Right lobe of liver (tissue), 6 donors: ENCODE results near the gene NCR2. TPM values are rescaled to one million over a fixed set of nuclear protein-coding genes. Genes with fewer than 3 reads are reported as not detected.

Source experiments
- ATAC-seq, 4 donors: fragments of 200-7000 bp; cut with Tn5 transposase; one replicate each; pipeline ENCODE4 v1.9.1; 2020; ENCODE audit warnings: mild to moderate bottlenecking in 4 of 4, moderate library complexity in 4 of 4
- DNase-seq, 3 donors: peaks; one replicate each; pipeline ENCODE4 v3.0.0-alpha.2; 2020
- H3K27ac ChIP-seq, 3 donors: fragments of 200-600 bp; one replicate each; pipeline ENCODE4 v1.8.0; 2022
- H3K27me3 ChIP-seq, 2 donors: fragments of 200-600 bp; one replicate each; pipeline ENCODE4 v1.8.0; 2022
- H3K36me3 ChIP-seq, 4 donors: fragments of 200-600 bp; sonication (generic) in 1 of 4; one replicate each; pipeline versions ENCODE4 v1.5.1 to v1.8.0; 2017 to 2022; ENCODE audit warnings: control low read depth in 1 of 4
- H3K4me1 ChIP-seq, 4 donors: fragments of 200-600 bp; sonication (generic) in 1 of 4; one replicate each; pipeline versions ENCODE4 v1.5.1 to v1.8.0; 2017 to 2022; ENCODE audit warnings: control low read depth in 1 of 4
- H3K4me3 ChIP-seq, 3 donors: fragments of 200-600 bp; one replicate each; pipeline ENCODE4 v1.8.0; 2022
- H3K9me3 ChIP-seq, 4 donors: fragments of 200-600 bp; sonication (generic) in 1 of 4; one replicate each; pipeline versions ENCODE4 v1.5.1 to v1.8.0; 2017 to 2022; ENCODE audit warnings: control low read depth in 1 of 4
- POLR2A ChIP-seq: fragments of 450-650 bp; IDR thresholded peaks from one replicate; pipeline ENCODE4 v1.6.1; 2017; ENCODE audit warnings: antibody characterized with exemption, mild to moderate bottlenecking
- WGBS: methylation state at CpG from one replicate; pipeline ENCODE4 v1.1.6; 2018; ENCODE audit warnings: low coverage, low lambda C conversion rate; ENCODE audit not compliant: insufficient coverage; ENCODE audit errors: missing lambda C conversion rate; 5-methylcytosine and 5-hydroxymethylcytosine counted together
- intact Hi-C, 2 donors: fragments of 100-400 bp; cut with DNase I; formaldehyde crosslinking; loops; one replicate each; pipeline versions ENCODE4 v1.11.2 to v1.14.1; 2022
- total RNA-seq, 6 experiments: library from RNA; depleted of rRNA in 2 of 6; stranded (reverse); fragments of >200 nt in 2 of 6; fragmentation: NEBNext Ultra II Directional in 3 of 6; extraction: Animal tissue kit (Norgen Biotek cat#: 25700) in 3 of 6; gene quantifications; one replicate each; pipeline versions ENCODE4 v1.1.0 to v1.2.4, GENCODE V29; 2016 to 2023
- TF ChIP-seq, protein P1 (sequence below), 4 donors: fragments of 200-600 bp in 3 of 4; fragments of 450-650 bp in 1 of 4; IDR thresholded peaks; one replicate each; pipeline versions ENCODE4 v1.5.1 to v1.8.0; 2016 to 2022; ENCODE audit warnings: antibody characterized with exemption in 4 of 4, mild to moderate bottlenecking in 2 of 4
- donor health status: DM: no; HTN: yes; CAD: no.
- donor health status: DM: no; HTN: no; CAD: no.
- donor health status: DM: no; HTN: no; CAD: no.
- donor health status: DM: no; HTN: yes; CAD: no.
- donor health status: DM: no; HTN: yes; CAD: no.

Gene NCR2
- total RNA-seq, 6 experiments from 2014 or later = not detected

DNA sequence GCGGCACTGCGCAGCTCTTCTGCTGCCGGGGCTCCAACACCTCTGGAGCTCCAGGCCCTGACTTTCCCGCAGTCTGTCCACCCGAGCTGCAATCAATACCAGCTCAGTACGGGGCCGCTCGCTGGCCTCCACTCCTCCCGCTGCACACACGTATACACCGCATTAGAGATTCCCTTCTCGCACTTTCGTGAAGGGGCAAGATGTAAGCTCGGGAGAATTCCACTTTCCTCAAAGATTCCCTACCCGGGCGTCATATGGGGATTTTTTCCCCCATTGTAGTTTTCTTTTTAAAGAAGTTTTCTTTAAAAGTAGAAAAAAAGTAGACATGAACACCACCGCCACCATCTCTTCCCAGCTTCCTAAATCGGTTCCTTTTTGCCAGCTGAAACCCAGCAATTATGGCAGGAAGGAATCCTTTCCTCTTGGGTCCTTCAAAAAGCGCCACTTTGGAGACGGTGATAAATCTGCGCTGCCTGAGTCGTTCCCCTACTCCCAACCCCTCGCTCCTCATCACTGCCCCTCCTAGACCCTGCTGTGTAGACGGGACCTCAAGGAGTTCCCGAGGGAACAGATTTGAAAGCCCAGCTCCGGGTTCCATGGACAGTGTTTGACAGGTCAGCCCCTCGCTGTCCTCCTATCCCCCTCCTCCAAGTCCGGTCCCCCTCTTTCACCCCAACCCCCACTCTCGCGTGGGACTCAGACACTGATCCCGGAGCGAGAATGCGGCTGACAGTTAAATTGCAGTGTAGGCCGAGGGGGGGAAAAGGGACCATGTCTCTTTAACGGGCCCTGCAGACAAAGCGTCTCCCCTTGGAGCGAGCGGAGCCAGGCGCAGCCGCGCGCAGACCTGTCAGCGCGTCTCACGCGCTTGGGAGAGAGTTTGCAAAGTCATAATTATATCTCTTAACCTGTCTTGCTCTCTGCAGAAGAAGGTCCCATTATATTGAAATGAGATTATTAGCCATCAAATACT is 39.5 kb downstream of the NCR2 start:
- Histone ChIP-seq H3K27me3 (peaks cover 0 to 39% of the 10 kb centered on the region in 2 donors), H3K9me3 (no peaks in the 10 kb centered on the region), H3K36me3 (no peaks in the 10 kb centered on the region), H3K4me1 (peaks cover 0 to 23% (median 0%) of the 10 kb centered on the region in 4 donors), H3K4me3 (no peak overlapping the region), H3K27ac (no peak overlapping the region)
- ATAC-seq (no peak), DNase-seq (no peak)
- no peak for TF ChIP-seq POLR2A
- TF ChIP-seq, protein P1, sequence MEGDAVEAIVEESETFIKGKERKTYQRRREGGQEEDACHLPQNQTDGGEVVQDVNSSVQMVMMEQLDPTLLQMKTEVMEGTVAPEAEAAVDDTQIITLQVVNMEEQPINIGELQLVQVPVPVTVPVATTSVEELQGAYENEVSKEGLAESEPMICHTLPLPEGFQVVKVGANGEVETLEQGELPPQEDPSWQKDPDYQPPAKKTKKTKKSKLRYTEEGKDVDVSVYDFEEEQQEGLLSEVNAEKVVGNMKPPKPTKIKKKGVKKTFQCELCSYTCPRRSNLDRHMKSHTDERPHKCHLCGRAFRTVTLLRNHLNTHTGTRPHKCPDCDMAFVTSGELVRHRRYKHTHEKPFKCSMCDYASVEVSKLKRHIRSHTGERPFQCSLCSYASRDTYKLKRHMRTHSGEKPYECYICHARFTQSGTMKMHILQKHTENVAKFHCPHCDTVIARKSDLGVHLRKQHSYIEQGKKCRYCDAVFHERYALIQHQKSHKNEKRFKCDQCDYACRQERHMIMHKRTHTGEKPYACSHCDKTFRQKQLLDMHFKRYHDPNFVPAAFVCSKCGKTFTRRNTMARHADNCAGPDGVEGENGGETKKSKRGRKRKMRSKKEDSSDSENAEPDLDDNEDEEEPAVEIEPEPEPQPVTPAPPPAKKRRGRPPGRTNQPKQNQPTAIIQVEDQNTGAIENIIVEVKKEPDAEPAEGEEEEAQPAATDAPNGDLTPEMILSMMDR (IDR thresholded peaks at IDR 0.05) = no peak
- WGBS = 8% methylated on average over 45 of the region's 46 CpGs
- intact Hi-C loops = loop anchor here in 1 of 2 donors (5.0 to 10.0 kb wide), 2 partner anchors 217 to 300 kb away; no protein-coding TSS in a partner anchor

DNA sequence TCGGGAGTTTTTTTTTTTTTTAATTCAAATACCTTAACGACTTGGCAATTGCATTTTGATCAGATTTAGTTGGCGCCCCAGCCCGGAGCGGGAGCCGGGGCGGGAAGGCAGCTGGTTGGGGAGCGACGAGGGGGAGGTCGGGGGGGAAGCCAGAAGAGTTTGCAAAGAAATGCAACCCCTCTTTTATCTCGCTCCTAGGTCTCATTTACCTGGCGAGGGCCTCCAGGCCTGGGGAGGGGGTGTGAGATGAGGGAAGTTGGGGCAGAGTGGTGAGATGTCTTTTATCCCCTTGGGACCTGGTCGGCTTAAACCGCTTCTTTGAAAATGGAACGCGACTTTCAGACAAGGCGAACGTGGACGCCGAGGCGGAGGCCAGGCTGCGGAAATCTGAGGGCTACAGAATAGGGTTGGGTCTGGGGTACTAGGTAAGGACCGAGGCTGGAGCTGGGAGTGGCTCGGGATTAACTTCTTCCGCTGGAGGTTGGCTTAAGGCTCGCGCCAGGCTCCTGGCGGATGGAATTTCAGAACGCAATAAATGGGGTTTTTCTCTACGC is 40.3 kb downstream of the NCR2 start:
- 18% methylated on average over 27 of the region's 30 CpGs for WGBS
- ATAC-seq (no peak), DNase-seq (no peak)
- no peak overlapping the region for H3K27ac ChIP-seq
- H3K36me3 ChIP-seq = no peaks in the 10 kb centered on the region
- H3K4me3 ChIP-seq = no peak overlapping the region
- peaks cover 0 to 23% (median 0%) of the 10 kb centered on the region in 4 donors for H3K4me1 ChIP-seq
- TF ChIP-seq, protein P1 (IDR thresholded peaks at IDR 0.05) = no peak
- no peak for TF ChIP-seq POLR2A
- no peaks in the 10 kb centered on the region for H3K9me3 ChIP-seq
- intact Hi-C loops = loop anchor here in 1 of 2 donors (10.0 kb wide), 1 partner anchor 299 kb away; no protein-coding TSS in a partner anchor
- H3K27me3 ChIP-seq = peaks cover 0 to 39% of the 10 kb centered on the region in 2 donors

DNA sequence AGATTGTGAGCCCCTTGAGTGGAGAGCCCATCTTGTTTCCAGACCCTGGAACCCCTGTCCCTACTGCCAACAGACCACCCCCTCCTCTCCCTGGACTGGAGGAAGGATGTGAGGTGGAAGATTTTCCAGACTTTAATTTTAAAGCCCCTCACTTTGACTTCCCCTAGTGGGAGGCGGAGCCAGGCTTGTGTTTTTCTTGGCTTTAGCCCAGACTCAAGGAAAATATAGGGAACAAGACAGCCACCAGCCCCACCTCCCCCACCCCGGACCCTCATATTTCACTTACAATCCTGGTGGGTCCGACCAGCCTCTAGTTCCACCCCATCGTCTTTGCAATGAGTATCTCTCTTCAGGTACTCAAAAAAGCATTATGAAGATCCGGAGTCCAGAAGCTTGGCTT is 40.8 kb downstream of the NCR2 start:
- intact Hi-C loops = loop anchor here in 1 of 2 donors (10.0 kb wide), 1 partner anchor 299 kb away; no protein-coding TSS in a partner anchor
- Histone ChIP-seq H3K9me3 (no peaks in the 10 kb centered on the region), H3K27ac (no peak overlapping the region), H3K27me3 (peaks cover 0 to 39% of the 10 kb centered on the region in 2 donors), H3K4me3 (no peak overlapping the region), H3K36me3 (no peaks in the 10 kb centered on the region), H3K4me1 (peaks cover 0 to 23% (median 0%) of the 10 kb centered on the region in 4 donors)
- 42% methylated on average over 5 of the region's 5 CpGs for whole genome bisulfite sequencing
- TF ChIP-seq, protein P1 (IDR thresholded peaks at IDR 0.05) = no peak
- no peak for TF ChIP-seq POLR2A
- DNase-seq (no peak), ATAC-seq (no peak)

DNA sequence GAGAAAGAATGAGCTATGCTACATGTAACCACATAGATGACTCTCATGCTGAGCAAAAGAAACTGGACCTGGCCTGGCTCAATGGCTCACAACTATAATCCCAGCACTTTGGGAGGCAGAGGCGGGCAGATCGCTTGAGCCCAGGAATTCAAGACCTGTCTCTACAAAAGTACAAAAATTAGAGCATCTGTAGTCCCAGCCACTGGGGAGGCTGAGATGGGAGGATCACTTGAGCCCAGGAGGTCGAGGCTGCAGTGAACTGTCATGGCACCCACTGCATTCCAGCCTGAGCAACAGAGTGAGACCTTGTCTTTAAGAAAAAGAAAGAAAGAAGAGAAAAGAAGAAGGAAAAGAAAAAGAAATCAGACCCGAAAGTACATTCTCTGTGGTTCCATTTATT is 41.7 kb downstream of the NCR2 start:
- intact Hi-C loops = loop anchor here in 1 of 2 donors (10.0 kb wide), 1 partner anchor 298 kb away; no protein-coding TSS in a partner anchor
- Histone ChIP-seq H3K27me3 (peaks cover 0 to 36% of the 10 kb centered on the region in 2 donors), H3K9me3 (no peaks in the 10 kb centered on the region), H3K4me1 (peaks cover 0 to 18% (median 0%) of the 10 kb centered on the region in 4 donors), H3K4me3 (no peak overlapping the region), H3K27ac (no peak overlapping the region), H3K36me3 (no peaks in the 10 kb centered on the region)
- no peak for ATAC-seq
- no peak for DNase-seq
- no peak for TF ChIP-seq POLR2A
- 63% methylated on average over 4 of the region's 4 CpGs for WGBS

DNA sequence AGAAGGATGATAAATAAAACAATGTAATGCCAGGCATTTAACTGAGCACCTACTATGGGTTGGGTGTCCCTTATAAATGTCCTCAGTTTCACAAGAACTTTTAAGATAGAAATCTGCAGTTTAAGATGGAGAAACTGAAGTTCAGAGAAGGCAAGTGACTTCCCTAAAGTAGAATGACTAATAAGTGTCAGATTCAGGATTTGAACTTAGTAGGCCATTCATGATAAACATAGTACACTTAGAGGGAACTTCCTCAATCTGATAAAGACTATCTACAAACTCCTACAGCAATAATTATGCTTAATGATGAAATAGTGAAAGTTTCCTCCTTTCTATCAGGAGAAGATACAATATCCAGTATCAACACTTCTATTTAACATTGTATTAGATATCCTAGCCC is 43.9 kb downstream of the NCR2 start:
- TF ChIP-seq, protein P1 (IDR thresholded peaks at IDR 0.05) = no peak
- no peak for DNase-seq
- Histone ChIP-seq H3K4me1 (no peaks in the 10 kb centered on the region), H3K27ac (no peak overlapping the region), H3K27me3 (peaks cover 0 to 17% of the 10 kb centered on the region in 2 donors), H3K9me3 (no peaks in the 10 kb centered on the region), H3K4me3 (no peak overlapping the region), H3K36me3 (no peaks in the 10 kb centered on the region)
- no peak for ATAC-seq
- intact Hi-C loops = loop anchor here in 1 of 2 donors (10.0 kb wide), 1 partner anchor 295 kb away; no protein-coding TSS in a partner anchor
